IPS-15b (cell line): ENCODE measurements around the gene KCNH3.
"Not testable (repeated sequence)": the region's sequence is repeated elsewhere in the genome, so short reads cannot be mapped to it uniquely, and the experiment has no call there.

ENCODE experiments used
- H3K27me3 ChIP-seq: one replicate; pipeline ENCODE4 v1.6.1; 2013; ENCODE audit warnings: low read length; ENCODE audit not compliant: control insufficient read depth, insufficient read depth
- H3K36me3 ChIP-seq: one replicate; pipeline ENCODE4 v1.6.1; 2013; ENCODE audit warnings: low read length; ENCODE audit not compliant: control insufficient read depth, insufficient read depth
- H3K4me1 ChIP-seq: one replicate; pipeline ENCODE4 v1.6.1; 2013; ENCODE audit warnings: mild to moderate bottlenecking, low read length; ENCODE audit not compliant: control insufficient read depth, insufficient read depth
- H3K4me3 ChIP-seq: one replicate; pipeline ENCODE4 v1.5.1; 2013; ENCODE audit warnings: low read depth, low read length
- H3K9ac ChIP-seq: one replicate; pipeline ENCODE4 v1.6.1; 2013; ENCODE audit warnings: low read depth, mild to moderate bottlenecking, low read length
- H3K9me3 ChIP-seq: one replicate; pipeline ENCODE4 v1.6.1; 2013; ENCODE audit warnings: mild to moderate bottlenecking, low read length; ENCODE audit not compliant: control insufficient read depth, insufficient read depth

Gene KCNH3

GRCh38 chr12:49531745-49532144, 7.1 kb upstream of the KCNH3 start:
- Histone ChIP-seq H3K27me3 (peaks cover 25% of the 10 kb centered on the region), H3K9me3 (no peaks in the 10 kb centered on the region), H3K4me1 (peaks cover 6% of the 10 kb centered on the region), H3K36me3 (no peaks in the 10 kb centered on the region), H3K9ac (no peak overlapping the region), H3K4me3 (no peak overlapping the region)

GRCh38 chr12:49533331-49533730, 5.5 kb upstream of the KCNH3 start:
- Histone ChIP-seq H3K9me3 (no peaks in the 10 kb centered on the region), H3K4me3 (no peak overlapping the region), H3K27me3 (peaks cover 41% of the 10 kb centered on the region), H3K9ac (no peak overlapping the region), H3K36me3 (no peaks in the 10 kb centered on the region), H3K4me1 (peaks cover 4% of the 10 kb centered on the region)

GRCh38 chr12:49534122-49534521, 4.7 kb upstream of the KCNH3 start:
- peaks cover 42% of the 10 kb centered on the region for H3K27me3 ChIP-seq
- H3K9ac ChIP-seq, H3K36me3 ChIP-seq, H3K4me1 ChIP-seq, H3K4me3 ChIP-seq, H3K9me3 ChIP-seq: not testable (repeated sequence)

GRCh38 chr12:49534731-49535278, 4.0 kb upstream of the KCNH3 start:
- Histone ChIP-seq H3K4me1 (peaks cover 4% of the 10 kb centered on the region), H3K9me3 (no peaks in the 10 kb centered on the region), H3K4me3 (no peak overlapping the region), H3K36me3 (no peaks in the 10 kb centered on the region), H3K27me3 (peaks cover 48% of the 10 kb centered on the region), H3K9ac (no peak overlapping the region)

- H3K9ac ChIP-seq: no peak overlapping the region
- peaks cover 60% of the 10 kb centered on the region for H3K27me3 ChIP-seq
- peaks cover 4% of the 10 kb centered on the region for H3K4me1 ChIP-seq
- no peaks in the 10 kb centered on the region for H3K9me3 ChIP-seq
- no peak overlapping the region for H3K4me3 ChIP-seq
- H3K36me3 ChIP-seq: no peaks in the 10 kb centered on the region
Observed at GRCh38 chr12:49535921-49536525, 2.8 kb upstream of the KCNH3 start.

- H3K36me3 ChIP-seq: no peaks in the 10 kb centered on the region
- no peak overlapping the region for H3K4me3 ChIP-seq
- H3K9me3 ChIP-seq: no peaks in the 10 kb centered on the region
- no peak overlapping the region for H3K9ac ChIP-seq
- H3K4me1 ChIP-seq: peaks cover 4% of the 10 kb centered on the region
- H3K27me3 ChIP-seq: peaks cover 66% of the 10 kb centered on the region
Observed at GRCh38 chr12:49536526-49537071, 2.2 kb upstream of the KCNH3 start.

- Histone ChIP-seq H3K9ac (no peak overlapping the region), H3K36me3 (no peaks in the 10 kb centered on the region), H3K9me3 (no peaks in the 10 kb centered on the region), H3K27me3 (peaks cover 73% of the 10 kb centered on the region), H3K4me3 (peak overlapping the region; percentile 74), H3K4me1 (peaks cover 4% of the 10 kb centered on the region)
Observed at GRCh38 chr12:49537231-49537751, 1.5 kb upstream of the KCNH3 start.

GRCh38 chr12:49537752-49538509, 899 bp upstream of the KCNH3 start:
- no peak overlapping the region for H3K9ac ChIP-seq
- no peaks in the 10 kb centered on the region for H3K36me3 ChIP-seq
- peaks cover 4% of the 10 kb centered on the region for H3K4me1 ChIP-seq
- H3K27me3 ChIP-seq: peaks cover 79% of the 10 kb centered on the region
- peak overlapping the region; percentile 74 for H3K4me3 ChIP-seq
- no peaks in the 10 kb centered on the region for H3K9me3 ChIP-seq

- Histone ChIP-seq H3K4me1 (peaks cover 5% of the 10 kb centered on the region), H3K9ac (no peak overlapping the region), H3K27me3 (peaks cover 91% of the 10 kb centered on the region), H3K4me3 (peak overlapping the region; percentile 39), H3K36me3 (no peaks in the 10 kb centered on the region), H3K9me3 (no peaks in the 10 kb centered on the region)
Observed at GRCh38 chr12:49539406-49540228, 787 bp downstream of the KCNH3 start.

GRCh38 chr12:49540229-49541139, 1.7 kb downstream of the KCNH3 start:
- Histone ChIP-seq H3K27me3 (peaks cover 90% of the 10 kb centered on the region), H3K9me3 (no peaks in the 10 kb centered on the region), H3K36me3 (no peaks in the 10 kb centered on the region), H3K4me1 (peaks cover 5% of the 10 kb centered on the region), H3K4me3 (peak overlapping the region; percentile 39), H3K9ac (no peak overlapping the region)
